Measurements from ENCODE around the gene PPFIA1. TPM values are rescaled to one million over a fixed set of nuclear protein-coding genes. Genes with fewer than 3 reads are reported as not detected.

Gene PPFIA1
- total RNA-seq, 2 donors from 2014 or later: 46.9 to 47.5 TPM

DNA sequence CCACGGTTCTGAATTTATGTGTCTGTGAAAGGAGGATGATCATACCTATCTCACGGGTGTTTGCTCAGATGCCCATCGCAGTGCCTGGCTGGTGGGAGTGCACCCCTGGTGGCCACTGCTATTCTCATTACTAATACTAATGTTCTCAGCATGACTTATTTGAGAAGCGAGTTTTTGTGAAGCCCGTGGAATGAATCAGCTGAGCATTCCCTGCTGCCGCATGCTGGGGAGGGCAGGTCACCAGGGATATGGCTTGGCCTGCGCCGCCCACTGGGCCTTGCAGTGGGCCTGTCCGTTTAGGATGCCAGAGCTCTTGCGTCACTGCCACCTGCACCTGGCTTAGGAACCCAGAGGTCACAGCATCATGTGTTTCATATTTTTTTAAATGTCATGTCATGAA, 144.7 kb downstream of the PPFIA1 start:
- H3K9ac ChIP-seq (ENCODE audit: low read depth in 2 of 2, low read length in 2 of 2): no peak overlapping the region
- intact Hi-C loops (cut with DNase I): no loop called here
- peaks cover 16% of the 10 kb centered on the region for H3K36me3 ChIP-seq
- no peaks in the 10 kb centered on the region for H3K27me3 ChIP-seq
- H3K9me3 ChIP-seq: no peaks in the 10 kb centered on the region
- no peak for DNase-seq
- no peak overlapping the region for H3K4me3 ChIP-seq
- no peak overlapping the region for H3K27ac ChIP-seq
- no peaks in the 10 kb centered on the region for H3K4me1 ChIP-seq
- TF ChIP-seq, protein P1, sequence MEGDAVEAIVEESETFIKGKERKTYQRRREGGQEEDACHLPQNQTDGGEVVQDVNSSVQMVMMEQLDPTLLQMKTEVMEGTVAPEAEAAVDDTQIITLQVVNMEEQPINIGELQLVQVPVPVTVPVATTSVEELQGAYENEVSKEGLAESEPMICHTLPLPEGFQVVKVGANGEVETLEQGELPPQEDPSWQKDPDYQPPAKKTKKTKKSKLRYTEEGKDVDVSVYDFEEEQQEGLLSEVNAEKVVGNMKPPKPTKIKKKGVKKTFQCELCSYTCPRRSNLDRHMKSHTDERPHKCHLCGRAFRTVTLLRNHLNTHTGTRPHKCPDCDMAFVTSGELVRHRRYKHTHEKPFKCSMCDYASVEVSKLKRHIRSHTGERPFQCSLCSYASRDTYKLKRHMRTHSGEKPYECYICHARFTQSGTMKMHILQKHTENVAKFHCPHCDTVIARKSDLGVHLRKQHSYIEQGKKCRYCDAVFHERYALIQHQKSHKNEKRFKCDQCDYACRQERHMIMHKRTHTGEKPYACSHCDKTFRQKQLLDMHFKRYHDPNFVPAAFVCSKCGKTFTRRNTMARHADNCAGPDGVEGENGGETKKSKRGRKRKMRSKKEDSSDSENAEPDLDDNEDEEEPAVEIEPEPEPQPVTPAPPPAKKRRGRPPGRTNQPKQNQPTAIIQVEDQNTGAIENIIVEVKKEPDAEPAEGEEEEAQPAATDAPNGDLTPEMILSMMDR (IDR thresholded peaks at IDR 0.05): no peak

DNA sequence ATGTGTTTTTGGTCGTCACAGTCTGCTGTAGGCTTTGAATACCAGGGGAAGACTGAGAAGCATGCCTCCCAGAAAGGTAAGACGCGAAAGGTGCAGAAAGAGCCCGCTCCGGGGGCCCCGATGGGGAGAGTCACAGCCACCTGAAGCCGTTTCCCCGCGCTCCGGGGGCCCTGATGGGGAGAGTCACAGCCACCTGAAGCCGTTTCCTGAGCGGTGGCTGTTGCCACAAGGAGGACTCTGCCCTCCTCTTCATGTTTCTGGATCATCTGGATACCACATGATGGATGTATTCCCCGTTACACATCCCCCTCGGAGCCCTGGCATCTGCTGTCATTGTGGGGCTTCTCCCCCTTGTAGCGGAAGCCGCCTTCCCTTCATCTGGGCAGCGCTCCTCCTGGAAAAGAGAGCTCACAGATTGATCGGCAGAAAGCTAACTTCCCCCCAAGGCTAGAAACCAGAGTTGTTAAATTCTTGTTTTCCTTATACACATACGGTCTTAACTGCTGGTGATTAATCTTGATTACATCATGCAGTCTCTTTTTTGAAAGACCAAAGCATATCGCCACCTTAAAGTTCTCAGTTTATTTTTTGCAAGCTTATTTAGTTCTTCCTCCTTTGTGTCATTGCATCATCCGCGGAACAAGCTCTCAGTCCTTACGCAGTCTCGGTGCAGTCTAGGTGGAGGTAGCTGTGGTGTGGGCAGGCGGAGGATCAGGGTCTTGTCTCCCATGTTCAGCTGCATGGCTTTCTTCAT, 145.3 kb downstream of the PPFIA1 start:
- intact Hi-C loops (cut with DNase I): no loop called here
- no peak for DNase-seq
- Histone ChIP-seq H3K27me3 (no peaks in the 10 kb centered on the region), H3K9ac (ENCODE audit: low read depth in 2 of 2, low read length in 2 of 2) (no peak overlapping the region), H3K4me3 (no peak overlapping the region), H3K4me1 (no peaks in the 10 kb centered on the region), H3K27ac (no peak overlapping the region), H3K36me3 (peaks cover 20% of the 10 kb centered on the region), H3K9me3 (no peaks in the 10 kb centered on the region)
- TF ChIP-seq, protein P1 (IDR thresholded peaks at IDR 0.05): no peak

DNA sequence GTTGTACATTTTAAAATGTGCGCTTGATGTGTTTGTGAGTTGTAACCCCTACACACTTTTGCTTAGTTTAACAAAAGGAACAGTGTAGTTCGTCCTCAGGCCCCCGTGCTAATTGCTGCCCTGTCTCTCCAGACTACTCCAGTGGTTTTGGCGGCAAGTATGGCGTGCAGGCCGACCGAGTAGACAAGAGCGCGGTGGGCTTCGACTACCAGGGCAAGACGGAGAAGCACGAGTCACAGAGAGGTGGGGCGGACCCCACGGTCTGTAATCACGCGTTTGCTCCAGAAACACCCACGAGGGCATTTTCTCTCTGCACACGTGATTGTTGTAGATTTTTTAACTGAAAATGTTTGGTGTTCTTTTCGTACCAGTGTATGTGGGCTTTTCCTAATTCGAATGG, 146.4 kb downstream of the PPFIA1 start:
- Histone ChIP-seq H3K4me3 (no peak overlapping the region), H3K9ac (ENCODE audit: low read depth in 2 of 2, low read length in 2 of 2) (no peak overlapping the region), H3K27ac (no peak overlapping the region), H3K36me3 (peaks cover 20% of the 10 kb centered on the region), H3K4me1 (no peaks in the 10 kb centered on the region), H3K27me3 (no peaks in the 10 kb centered on the region), H3K9me3 (no peaks in the 10 kb centered on the region)
- no peak for DNase-seq
- TF ChIP-seq, protein P1 (IDR thresholded peaks at IDR 0.05): no peak
- intact Hi-C loops (cut with DNase I): no loop called here

DNA sequence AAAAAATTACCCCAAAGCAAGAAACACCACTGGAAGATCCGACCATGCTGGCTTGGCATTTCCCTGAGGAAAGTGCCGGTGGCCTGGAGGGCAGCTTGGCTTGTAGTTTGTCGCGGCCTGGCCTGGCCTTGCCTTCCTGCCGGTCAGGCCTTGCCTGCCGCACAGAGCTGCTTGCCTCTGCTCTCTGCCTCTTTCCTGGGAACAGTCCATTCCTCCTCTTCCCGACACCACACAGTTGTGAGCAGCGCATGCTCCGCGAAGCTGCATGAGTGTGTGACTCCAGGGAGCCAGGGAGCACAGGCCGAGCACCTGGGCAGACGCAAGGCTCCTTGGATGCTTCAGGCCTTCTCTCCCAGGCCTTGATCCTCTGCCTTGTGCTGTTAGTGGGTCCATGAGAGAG, 147.6 kb downstream of the PPFIA1 start:
- H3K27me3 ChIP-seq: no peaks in the 10 kb centered on the region
- H3K4me3 ChIP-seq: no peak overlapping the region
- H3K36me3 ChIP-seq: peaks cover 20% of the 10 kb centered on the region
- no peaks in the 10 kb centered on the region for H3K9me3 ChIP-seq
- no peaks in the 10 kb centered on the region for H3K4me1 ChIP-seq
- intact Hi-C loops (cut with DNase I): no loop called here
- no peak for DNase-seq
- no peak overlapping the region for H3K9ac ChIP-seq (ENCODE audit: low read depth in 2 of 2, low read length in 2 of 2)
- TF ChIP-seq, protein P1 (IDR thresholded peaks at IDR 0.05): no peak
- H3K27ac ChIP-seq: no peak overlapping the region

DNA sequence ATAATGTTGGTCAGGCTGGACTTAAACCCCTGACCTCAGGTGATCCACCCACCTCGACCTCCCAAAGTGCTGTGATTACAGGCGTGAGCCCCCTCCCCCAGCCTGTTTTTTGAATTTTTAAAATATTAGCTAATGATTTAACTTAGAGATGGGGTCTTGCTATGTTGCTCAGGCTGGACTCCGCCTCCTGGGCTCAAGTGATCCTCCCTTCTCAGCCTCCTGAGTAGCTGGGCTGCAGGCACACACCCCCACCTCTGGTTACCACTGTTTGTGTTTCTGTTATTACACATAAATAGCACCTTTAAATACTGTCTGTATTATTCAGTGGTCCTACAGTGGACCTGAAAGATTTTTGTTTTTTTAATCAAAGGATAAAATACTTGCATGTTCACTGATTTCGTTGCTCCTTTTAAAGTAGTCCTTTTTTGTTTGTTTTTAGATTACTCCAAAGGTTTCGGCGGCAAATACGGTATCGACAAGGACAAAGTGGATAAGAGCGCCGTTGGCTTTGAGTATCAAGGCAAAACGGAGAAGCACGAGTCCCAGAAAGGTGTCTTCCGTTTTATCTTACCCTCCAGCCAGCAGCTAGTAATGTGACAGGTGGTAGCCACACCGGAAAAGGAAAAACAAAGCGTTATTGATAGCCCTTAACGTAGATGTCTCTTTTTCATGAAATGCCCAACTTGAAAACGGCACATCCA, 149.0 kb downstream of the PPFIA1 start:
- no peak for DNase-seq
- Histone ChIP-seq H3K9ac (ENCODE audit: low read depth in 2 of 2, low read length in 2 of 2) (no peak overlapping the region), H3K36me3 (peaks cover 25% of the 10 kb centered on the region), H3K4me1 (no peaks in the 10 kb centered on the region), H3K27me3 (no peaks in the 10 kb centered on the region), H3K4me3 (no peak overlapping the region), H3K27ac (no peak overlapping the region), H3K9me3 (no peaks in the 10 kb centered on the region)
- intact Hi-C loops (cut with DNase I): no loop called here
- TF ChIP-seq, protein P1 (IDR thresholded peaks at IDR 0.05): no peak
